MM.1S (cell line): ENCODE measurements around the gene DNAH11.

ENCODE experiments used
- DNase-seq: peaks from one replicate; pipeline ENCODE4 v3.0.0-alpha.2; 2015
- H2AFZ ChIP-seq: fragments of 300-600 bp; sonication (generic); 2 replicates; pipeline ENCODE4 v1.6.0; 2016; ENCODE audit warnings: antibody characterized with exemption, low read length
- H3F3A ChIP-seq: fragments of 300-600 bp; sonication (generic); 2 replicates; pipeline ENCODE4 v1.6.1; 2016; ENCODE audit warnings: mild to moderate bottlenecking, antibody characterized with exemption, low read length, moderate library complexity, mixed read lengths; ENCODE audit not compliant: insufficient read depth
- H3K27ac ChIP-seq: fragments of 300-600 bp; sonication (generic); 2 replicates; pipeline ENCODE4 v1.5.1; 2016; ENCODE audit warnings: mild to moderate bottlenecking, low read length
- H3K27me3 ChIP-seq: fragments of 300-600 bp; sonication (generic); replicated peaks from 2 replicates; pipeline ENCODE4 v1.6.0; 2016; ENCODE audit warnings: low read length; ENCODE audit not compliant: insufficient read depth
- H3K36me3 ChIP-seq: fragments of 300-600 bp; sonication (generic); replicated peaks from 2 replicates; pipeline ENCODE4 v1.6.1; 2016; ENCODE audit warnings: mild to moderate bottlenecking, low read length, mixed read lengths; ENCODE audit not compliant: insufficient read depth
- H3K4me1 ChIP-seq: fragments of 300-600 bp; sonication (generic); 2 replicates; pipeline ENCODE4 v1.6.1; 2016; ENCODE audit warnings: low read length, mixed read lengths
- H3K4me2 ChIP-seq: fragments of 300-600 bp; sonication (generic); 2 replicates; pipeline ENCODE4 v1.6.0; 2016; ENCODE audit warnings: low read depth, low read length
- H3K4me3 ChIP-seq: fragments of 300-600 bp; sonication (generic); 2 replicates; pipeline ENCODE4 v1.5.1; 2016; ENCODE audit warnings: low read length, mixed read lengths
- H3K79me2 ChIP-seq: fragments of 300-600 bp; sonication (generic); 2 replicates; pipeline ENCODE4 v1.6.1; 2016; ENCODE audit warnings: mixed run types, low read length, mixed read lengths
- H3K9ac ChIP-seq: fragments of 300-600 bp; sonication (generic); 2 replicates; pipeline ENCODE4 v1.6.1; 2016; ENCODE audit warnings: low read length, mixed read lengths
- H3K9me2 ChIP-seq: fragments of 300-600 bp; sonication (generic); replicated peaks from 2 replicates; pipeline ENCODE4 v1.6.1; 2016; ENCODE audit warnings: mild to moderate bottlenecking, low read length, mixed read lengths; ENCODE audit not compliant: insufficient read depth
- H3K9me3 ChIP-seq: fragments of 300-600 bp; sonication (generic); replicated peaks from 2 replicates; pipeline ENCODE4 v1.6.1; 2016; ENCODE audit warnings: mild to moderate bottlenecking, low read length, mixed read lengths; ENCODE audit not compliant: insufficient read depth
- H4K20me1 ChIP-seq: fragments of 300-600 bp; sonication (generic); 2 replicates; pipeline ENCODE4 v1.6.1; 2016; ENCODE audit warnings: mild to moderate bottlenecking, low read length, moderate library complexity, mixed read lengths; ENCODE audit not compliant: insufficient read depth
- EZH2 ChIP-seq: fragments of 300-600 bp; sonication (generic); optimal IDR thresholded peaks from 2 replicates; pipeline ENCODE3; 2017; ENCODE audit warnings: low read depth, mild to moderate bottlenecking, antibody characterized with exemption, low read length, mixed read lengths
- EZH2phosphoT487 ChIP-seq: fragments of 300-600 bp; sonication (generic); IDR thresholded peaks from 2 replicates; pipeline ENCODE4 v1.6.1; 2018; ENCODE audit warnings: antibody characterized with exemption, low read length
- TF ChIP-seq, protein P1 (sequence below): fragments of 300-600 bp; sonication (generic); IDR thresholded peaks from 2 replicates; pipeline ENCODE4 v1.5.1; 2016; ENCODE audit warnings: antibody characterized with exemption, low read length, mixed read lengths

DNAH11 gene

DNA sequence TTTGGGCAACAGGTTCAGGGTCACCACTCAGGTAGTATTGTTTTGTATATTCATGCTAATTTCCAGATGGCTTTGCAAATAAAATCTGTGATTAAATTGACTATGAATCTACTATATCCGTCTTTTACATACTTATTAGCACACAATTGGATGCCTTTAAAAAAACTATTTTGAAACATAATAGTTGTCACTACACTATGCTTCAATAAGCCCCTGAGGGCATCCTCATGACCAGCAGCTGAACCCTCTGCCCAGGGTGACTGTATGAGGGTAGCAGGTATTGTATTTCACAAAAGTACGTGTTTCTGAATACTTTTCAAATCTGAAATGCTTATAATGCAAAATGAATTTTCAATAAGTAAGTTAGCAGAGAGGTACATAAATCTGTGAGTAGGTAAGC, 97.3 kb downstream of the DNAH11 start:
- Histone ChIP-seq H3K9me2 (no peaks in the 10 kb centered on the region), H3K79me2 (no peaks in the 10 kb centered on the region), H3K36me3 (no peaks in the 10 kb centered on the region), H3K27me3 (no peaks in the 10 kb centered on the region), H3F3A (no peaks in the 10 kb centered on the region), H3K9me3 (no peaks in the 10 kb centered on the region), H3K9ac (no peak overlapping the region), H4K20me1 (no peaks in the 10 kb centered on the region), H2AFZ (no peak overlapping the region), H3K4me3 (no peak overlapping the region), H3K27ac (no peak overlapping the region), H3K4me1 (peaks cover 6% of the 10 kb centered on the region), H3K4me2 (no peak overlapping the region)
- DNase-seq: no peak
- TF ChIP-seq, protein P1, sequence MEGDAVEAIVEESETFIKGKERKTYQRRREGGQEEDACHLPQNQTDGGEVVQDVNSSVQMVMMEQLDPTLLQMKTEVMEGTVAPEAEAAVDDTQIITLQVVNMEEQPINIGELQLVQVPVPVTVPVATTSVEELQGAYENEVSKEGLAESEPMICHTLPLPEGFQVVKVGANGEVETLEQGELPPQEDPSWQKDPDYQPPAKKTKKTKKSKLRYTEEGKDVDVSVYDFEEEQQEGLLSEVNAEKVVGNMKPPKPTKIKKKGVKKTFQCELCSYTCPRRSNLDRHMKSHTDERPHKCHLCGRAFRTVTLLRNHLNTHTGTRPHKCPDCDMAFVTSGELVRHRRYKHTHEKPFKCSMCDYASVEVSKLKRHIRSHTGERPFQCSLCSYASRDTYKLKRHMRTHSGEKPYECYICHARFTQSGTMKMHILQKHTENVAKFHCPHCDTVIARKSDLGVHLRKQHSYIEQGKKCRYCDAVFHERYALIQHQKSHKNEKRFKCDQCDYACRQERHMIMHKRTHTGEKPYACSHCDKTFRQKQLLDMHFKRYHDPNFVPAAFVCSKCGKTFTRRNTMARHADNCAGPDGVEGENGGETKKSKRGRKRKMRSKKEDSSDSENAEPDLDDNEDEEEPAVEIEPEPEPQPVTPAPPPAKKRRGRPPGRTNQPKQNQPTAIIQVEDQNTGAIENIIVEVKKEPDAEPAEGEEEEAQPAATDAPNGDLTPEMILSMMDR: no peak
- TF ChIP-seq EZH2phosphoT487 (no peak), EZH2 (no peak)

DNA sequence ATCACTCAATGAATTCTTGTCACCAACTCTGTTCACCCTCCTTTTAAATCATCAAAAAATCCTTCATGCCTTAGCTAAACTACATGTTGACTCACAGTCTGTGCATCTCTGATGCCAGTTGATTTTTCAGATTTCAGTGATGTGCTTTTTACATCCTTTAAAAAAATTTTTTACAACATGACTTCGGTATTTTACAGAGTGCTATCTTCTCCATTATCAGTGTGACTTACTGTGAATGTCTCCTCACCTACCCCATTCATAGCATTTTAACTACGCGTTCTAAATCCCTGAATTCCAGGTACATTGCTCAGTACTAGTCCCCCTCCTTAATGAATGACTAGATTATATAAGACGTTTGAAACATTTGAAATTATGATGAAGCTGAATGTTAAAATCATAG, 98.7 kb downstream of the DNAH11 start:
- Histone ChIP-seq H3K36me3 (no peaks in the 10 kb centered on the region), H3K9me2 (no peaks in the 10 kb centered on the region), H3K27ac (no peak overlapping the region)

DNA sequence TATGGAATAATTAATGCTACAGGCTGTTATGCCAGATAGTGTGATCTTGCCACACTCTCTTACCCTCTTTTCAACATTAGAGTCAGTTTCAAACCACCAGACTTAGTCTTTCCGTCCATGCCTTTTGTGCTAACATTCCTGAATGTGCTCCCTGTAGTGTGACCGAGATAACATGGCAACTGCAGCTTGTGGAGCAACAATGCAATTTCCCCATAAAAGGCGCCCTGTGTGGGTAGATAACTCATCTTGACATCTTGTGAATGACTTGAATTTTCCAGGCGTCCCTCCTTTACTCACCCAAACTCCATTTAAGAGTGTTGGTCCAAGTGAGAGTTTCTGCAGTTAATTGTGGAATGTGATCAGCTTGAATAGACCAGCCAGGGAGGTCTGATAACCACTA, 99.6 kb downstream of the DNAH11 start:
- TF ChIP-seq EZH2: no peak
- Histone ChIP-seq H3K27me3 (no peaks in the 10 kb centered on the region), H3K9me3 (no peaks in the 10 kb centered on the region)

More for the DNA sequence above, 98.7 kb downstream of the DNAH11 start:
- Histone ChIP-seq H3K79me2 (no peaks in the 10 kb centered on the region), H3F3A (no peaks in the 10 kb centered on the region), H3K27me3 (no peaks in the 10 kb centered on the region), H4K20me1 (no peaks in the 10 kb centered on the region), H3K4me2 (no peak overlapping the region), H3K4me3 (no peak overlapping the region), H3K9ac (no peak overlapping the region), H3K9me3 (no peaks in the 10 kb centered on the region), H2AFZ (no peak overlapping the region), H3K4me1 (peaks cover 6% of the 10 kb centered on the region)
- no peak for DNase-seq
- TF ChIP-seq, protein P1: no peak
- TF ChIP-seq EZH2phosphoT487: no peak
- no peak for TF ChIP-seq EZH2

DNA sequence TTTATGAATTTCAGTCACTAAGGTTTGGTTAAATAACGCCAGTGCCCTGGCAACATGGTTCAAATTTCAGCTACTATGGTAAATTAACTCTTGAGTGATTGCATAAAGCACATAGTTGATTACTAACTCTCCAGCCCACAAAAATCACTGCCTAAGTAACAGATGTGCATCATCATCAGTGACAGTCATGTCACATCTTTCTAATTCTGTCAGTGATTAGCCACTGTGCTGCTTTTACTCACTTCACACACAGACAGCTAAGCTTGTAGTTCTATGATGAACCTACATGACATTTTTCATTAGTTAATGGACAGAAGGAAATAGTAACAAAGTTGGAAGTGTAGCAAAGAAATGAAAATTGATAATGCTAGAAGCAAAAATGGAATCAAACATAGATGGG, 108.9 kb downstream of the DNAH11 start:
- Histone ChIP-seq H3K27ac (no peak overlapping the region), H4K20me1 (no peaks in the 10 kb centered on the region), H2AFZ (no peak overlapping the region), H3F3A (no peaks in the 10 kb centered on the region), H3K36me3 (no peaks in the 10 kb centered on the region), H3K4me3 (no peak overlapping the region), H3K9me3 (no peaks in the 10 kb centered on the region), H3K79me2 (no peaks in the 10 kb centered on the region), H3K4me1 (no peaks in the 10 kb centered on the region), H3K9ac (no peak overlapping the region), H3K9me2 (no peaks in the 10 kb centered on the region), H3K27me3 (no peaks in the 10 kb centered on the region), H3K4me2 (no peak overlapping the region)
- no peak for DNase-seq
- TF ChIP-seq EZH2phosphoT487 (no peak), EZH2 (no peak)
- TF ChIP-seq, protein P1: no peak

More for the DNA sequence above, 99.6 kb downstream of the DNAH11 start:
- Histone ChIP-seq H3K79me2 (no peaks in the 10 kb centered on the region), H3K4me2 (no peak overlapping the region), H3K27ac (no peak overlapping the region), H2AFZ (no peak overlapping the region), H3K9ac (no peak overlapping the region), H3K4me1 (peaks cover under 1% of the 10 kb centered on the region; the same call in 1 of the 2 replicates), H3K4me3 (no peak overlapping the region), H3K36me3 (no peaks in the 10 kb centered on the region), H4K20me1 (no peaks in the 10 kb centered on the region), H3K9me2 (no peaks in the 10 kb centered on the region), H3F3A (no peaks in the 10 kb centered on the region)
- DNase-seq: no peak
